HG02610 (cell line): Measurements from ENCODE around the gene RBP3.

Source experiments
- ATAC-seq: cut with Tn5 transposase; IDR thresholded peaks from one replicate; pipeline ENCODE4 v1.9.1; 2021; ENCODE audit warnings: mild to moderate bottlenecking, moderate library complexity; ENCODE audit not compliant: unreplicated experiment

Gene RBP3

GRCh38 chr10:47396311-47396717 is 48.2 kb downstream of the RBP3 start:
- no peak for ATAC-seq

DNA sequence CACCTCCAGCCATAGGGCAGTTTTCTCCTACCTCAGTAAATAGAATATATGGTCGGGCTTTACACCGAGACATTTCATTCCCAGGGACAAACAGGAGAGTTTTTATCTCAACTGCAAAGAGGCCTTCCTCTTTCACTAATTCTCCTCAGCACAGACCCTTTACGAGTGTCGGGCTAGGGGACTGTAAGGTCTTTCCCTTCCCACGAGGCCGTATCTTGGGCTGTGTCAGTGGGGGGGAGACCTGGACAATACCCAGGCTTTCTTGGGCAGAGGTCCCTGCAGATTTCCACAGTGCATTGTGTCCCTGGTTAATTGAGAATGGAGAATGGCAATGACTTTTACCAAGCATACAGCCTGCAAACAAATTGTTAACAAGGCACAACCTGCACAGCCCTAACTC is 49.1 kb downstream of the RBP3 start:
- no peak for ATAC-seq

DNA sequence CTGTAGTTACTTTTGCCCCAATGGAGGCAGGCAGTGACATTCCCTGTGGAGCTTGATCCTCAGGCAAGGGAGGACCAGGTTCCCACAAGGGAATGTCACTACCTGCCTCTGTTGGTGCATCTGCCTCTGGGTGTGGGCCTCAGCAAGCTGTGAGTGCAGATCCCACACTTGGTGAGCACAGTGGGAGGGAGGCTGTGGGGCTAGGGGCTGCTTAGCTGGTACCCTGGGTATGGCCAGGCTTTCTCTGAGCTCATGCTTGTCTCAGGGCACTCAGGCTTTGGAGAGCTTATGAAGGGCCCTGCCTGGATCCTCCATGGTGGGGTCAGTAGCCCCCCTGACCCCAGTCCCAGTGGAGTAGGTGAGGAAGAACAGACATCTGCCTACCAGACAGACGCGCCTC is 52.1 kb downstream of the RBP3 start:
- ATAC-seq: no peak

- ATAC-seq: no peak
Measured at GRCh38 chr10:47400786-47401185, 52.6 kb downstream of the RBP3 start.

- ATAC-seq: no peak
Measured at GRCh38 chr10:47401210-47401609, 53.0 kb downstream of the RBP3 start.

- ATAC-seq: no peak
Measured at GRCh38 chr10:47401874-47402640, 53.9 kb downstream of the RBP3 start.

DNA sequence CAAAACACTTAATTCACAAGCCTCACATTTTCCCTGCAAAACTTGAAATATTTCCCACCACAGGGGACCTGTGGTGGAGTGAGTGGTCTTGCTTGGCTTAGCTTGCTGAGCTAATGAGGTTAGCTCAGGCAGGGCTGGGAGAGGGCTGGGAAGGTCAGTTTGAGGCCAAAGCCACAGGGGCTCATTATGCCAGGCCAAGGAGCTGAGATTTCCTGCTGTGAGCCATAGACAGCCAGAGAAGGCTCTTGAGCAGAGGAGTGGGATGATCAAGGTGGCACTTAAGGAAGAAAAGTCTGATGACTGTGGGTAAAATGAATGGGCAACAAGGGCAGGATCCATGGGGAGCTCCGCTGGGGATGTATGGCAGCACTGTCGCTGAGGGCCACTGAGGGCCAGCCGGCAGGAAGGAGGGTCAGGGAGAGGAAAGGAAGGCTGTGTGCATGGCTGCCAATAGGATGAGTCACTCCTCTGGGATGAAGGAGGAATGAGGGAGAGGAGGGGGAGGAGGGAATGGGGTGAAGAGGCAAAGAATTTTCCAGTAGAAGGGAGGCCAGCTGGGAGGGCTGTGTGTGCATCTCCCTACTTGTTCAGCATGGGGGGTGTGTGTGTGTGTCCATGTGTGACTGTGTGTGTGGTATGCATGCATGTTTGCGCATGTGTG is 54.6 kb downstream of the RBP3 start:
- ATAC-seq: no peak

DNA sequence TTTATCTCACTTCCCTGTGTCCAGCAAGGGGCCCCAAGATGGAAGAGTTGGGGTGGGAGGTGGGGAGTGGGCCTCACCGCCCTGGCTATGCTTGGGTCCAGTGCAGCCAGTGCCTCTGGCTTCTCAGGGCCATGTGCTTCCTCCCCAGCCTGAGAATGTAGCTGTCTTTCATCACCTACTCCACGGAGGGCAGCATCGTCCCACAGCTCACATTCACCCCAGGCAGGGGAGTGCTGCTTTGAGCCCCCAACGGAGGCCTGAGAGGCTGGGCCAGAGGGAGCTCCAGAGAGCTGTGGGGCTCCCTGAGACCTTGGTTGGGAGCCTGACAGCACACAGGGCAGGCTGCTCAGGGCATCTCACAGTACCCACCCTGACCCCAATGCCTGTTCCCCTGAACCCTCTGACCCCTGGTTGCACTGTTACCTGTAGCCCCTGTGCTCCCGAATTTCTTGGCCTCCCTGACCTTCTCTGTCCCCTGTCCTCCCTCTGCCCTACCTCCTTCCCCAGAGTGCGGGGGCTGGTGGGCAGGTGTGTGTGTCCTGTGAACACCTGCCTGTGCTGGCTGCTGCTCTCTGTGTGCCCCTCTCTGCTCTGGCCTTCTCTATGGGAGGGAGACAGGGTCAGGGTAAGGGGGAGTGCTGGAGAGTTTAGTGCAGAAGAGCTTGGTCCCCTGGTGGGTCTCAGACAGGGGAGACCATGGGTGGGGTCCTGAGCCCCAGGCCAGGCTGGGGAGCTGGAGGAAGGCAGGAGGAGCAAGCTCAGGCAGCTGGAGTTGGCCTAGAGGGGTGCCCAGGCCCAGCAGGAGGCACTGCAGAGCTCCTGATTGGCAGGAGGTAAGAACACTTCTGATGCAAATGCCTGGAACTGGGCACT is 55.5 kb downstream of the RBP3 start:
- no peak for ATAC-seq

GRCh38 chr10:47404446-47404845 is 56.3 kb downstream of the RBP3 start:
- ATAC-seq: no peak

GRCh38 chr10:47404937-47405336 is 56.8 kb downstream of the RBP3 start:
- no peak for ATAC-seq

GRCh38 chr10:47405857-47406547 is 57.8 kb downstream of the RBP3 start:
- ATAC-seq: no peak

DNA sequence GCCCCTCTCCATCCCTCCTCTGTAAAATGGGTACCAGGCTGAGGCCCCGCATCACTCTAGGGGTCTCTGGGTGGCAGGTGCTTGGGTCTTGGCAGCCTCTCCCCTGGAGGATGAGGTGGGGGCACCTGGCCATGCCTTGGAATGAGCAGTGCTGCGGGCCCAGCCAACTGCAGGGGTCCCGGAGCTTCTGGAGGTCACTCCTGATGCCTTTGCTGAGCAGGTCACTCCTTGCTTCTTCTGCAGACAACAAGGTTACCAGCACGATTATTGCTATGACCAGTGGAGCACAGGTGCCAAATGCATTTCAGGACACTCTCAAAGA is 58.3 kb downstream of the RBP3 start:
- no peak for ATAC-seq

DNA sequence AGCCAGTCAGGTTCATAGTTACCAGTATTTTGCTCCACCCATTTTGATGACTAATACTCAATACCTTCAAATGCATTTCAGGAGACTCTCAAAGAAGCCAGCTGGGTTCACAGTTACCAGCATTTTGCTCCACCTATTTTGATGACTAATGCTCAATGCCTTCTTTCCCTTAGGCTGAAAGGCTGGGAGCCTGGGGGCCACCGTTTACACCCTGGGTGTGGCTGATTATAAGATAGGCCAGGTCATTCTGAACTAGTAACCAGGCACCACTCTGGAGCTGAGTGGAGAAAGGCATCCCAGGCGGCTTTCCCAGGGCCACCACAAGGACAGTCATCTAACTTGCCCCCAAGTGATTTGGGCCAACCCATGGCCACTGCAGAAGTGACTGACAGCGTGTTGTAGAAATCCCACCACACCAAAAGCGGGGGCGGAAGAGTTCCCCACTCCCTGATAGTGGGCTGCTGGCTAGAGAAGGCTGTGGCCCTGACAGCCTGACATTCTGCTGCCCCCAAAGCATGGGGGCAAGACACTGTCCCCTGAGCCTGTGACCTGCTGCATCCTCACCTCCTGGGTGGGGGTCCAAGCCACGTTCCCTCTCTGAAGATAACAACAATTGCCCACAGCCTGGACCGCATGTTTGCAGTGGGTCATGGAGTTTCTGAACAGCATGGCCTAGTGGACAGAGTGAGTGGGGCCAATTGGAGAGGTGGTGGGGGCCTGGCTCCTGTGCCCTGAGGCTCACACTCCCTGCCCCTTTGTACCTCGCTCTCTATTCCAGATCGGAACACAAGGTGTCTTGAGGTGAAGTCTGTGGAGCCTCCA is 58.9 kb downstream of the RBP3 start:
- ATAC-seq: no peak
